ENCODE data around the gene SULT1C3.

SULT1C3 gene

DNA sequence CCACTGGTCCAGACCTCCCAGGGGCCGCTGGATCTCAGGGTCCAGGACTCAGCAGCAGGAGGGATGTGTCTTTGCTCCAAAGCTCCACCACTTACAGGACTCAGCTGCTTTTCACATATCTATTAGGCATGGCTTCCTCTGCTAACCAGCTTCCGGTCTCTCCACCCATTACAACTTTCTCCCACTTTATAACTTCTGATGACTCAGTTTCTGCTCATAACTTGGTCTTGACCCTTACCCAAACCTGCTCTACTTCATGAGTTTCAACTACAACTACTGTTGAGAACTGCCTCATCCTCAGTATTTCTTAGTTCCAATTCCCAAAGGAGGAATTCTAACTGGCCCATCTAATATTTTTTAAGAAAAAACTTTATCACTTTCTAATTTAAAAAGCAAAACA is 66.1 kb downstream of the SULT1C3 start:
- TF ChIP-seq SIN3A (IDR thresholded peaks at IDR 0.05; ENCODE audit: borderline replicate concordance, insufficient read depth, low read length), result no peak
- TF ChIP-seq FOXP2 (optimal IDR thresholded peaks at IDR 0.05; ENCODE audit: borderline replicate concordance, extremely low read depth, extremely low read length, insufficient read depth), result no peak
- no peak for TF ChIP-seq TAF1 (IDR thresholded peaks at IDR 0.05; ENCODE audit: borderline replicate concordance, insufficient read depth, low read length)
- TF ChIP-seq, protein P1, sequence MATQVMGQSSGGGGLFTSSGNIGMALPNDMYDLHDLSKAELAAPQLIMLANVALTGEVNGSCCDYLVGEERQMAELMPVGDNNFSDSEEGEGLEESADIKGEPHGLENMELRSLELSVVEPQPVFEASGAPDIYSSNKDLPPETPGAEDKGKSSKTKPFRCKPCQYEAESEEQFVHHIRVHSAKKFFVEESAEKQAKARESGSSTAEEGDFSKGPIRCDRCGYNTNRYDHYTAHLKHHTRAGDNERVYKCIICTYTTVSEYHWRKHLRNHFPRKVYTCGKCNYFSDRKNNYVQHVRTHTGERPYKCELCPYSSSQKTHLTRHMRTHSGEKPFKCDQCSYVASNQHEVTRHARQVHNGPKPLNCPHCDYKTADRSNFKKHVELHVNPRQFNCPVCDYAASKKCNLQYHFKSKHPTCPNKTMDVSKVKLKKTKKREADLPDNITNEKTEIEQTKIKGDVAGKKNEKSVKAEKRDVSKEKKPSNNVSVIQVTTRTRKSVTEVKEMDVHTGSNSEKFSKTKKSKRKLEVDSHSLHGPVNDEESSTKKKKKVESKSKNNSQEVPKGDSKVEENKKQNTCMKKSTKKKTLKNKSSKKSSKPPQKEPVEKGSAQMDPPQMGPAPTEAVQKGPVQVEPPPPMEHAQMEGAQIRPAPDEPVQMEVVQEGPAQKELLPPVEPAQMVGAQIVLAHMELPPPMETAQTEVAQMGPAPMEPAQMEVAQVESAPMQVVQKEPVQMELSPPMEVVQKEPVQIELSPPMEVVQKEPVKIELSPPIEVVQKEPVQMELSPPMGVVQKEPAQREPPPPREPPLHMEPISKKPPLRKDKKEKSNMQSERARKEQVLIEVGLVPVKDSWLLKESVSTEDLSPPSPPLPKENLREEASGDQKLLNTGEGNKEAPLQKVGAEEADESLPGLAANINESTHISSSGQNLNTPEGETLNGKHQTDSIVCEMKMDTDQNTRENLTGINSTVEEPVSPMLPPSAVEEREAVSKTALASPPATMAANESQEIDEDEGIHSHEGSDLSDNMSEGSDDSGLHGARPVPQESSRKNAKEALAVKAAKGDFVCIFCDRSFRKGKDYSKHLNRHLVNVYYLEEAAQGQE (IDR thresholded peaks at IDR 0.05; ENCODE audit: insufficient read depth in 1 of 2, low read depth in 2 of 2, low read length in 2 of 2), result no peak
- TF ChIP-seq POLR2AphosphoS5 (IDR thresholded peaks at IDR 0.05; ENCODE audit: low read depth, low read length), result no peak

DNA sequence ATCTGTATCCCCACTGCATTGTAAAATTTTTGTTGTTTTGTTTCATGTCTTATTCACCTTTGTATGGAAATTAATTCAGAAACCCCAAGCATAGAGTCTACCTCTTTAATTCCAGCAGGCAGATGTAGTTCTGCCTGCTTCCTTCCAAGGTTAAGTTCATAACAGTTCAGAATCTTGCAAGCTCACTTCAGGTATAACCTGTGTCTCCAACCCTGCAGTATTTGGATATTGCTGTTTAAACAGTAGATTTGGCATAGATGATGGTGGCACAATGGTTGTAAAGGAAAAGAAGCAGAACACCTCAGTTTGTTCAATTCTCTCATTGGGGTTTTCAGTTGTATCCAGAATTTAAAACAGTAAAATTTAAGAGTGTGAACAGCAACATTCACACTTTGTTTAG is 70.1 kb downstream of the SULT1C3 start:
- TF ChIP-seq SIN3A (IDR thresholded peaks at IDR 0.05; ENCODE audit: borderline replicate concordance, insufficient read depth, low read length) (no peak), POLR2AphosphoS5 (IDR thresholded peaks at IDR 0.05; ENCODE audit: low read depth, low read length) (no peak), TAF1 (IDR thresholded peaks at IDR 0.05; ENCODE audit: borderline replicate concordance, insufficient read depth, low read length) (no peak), FOXP2 (optimal IDR thresholded peaks at IDR 0.05; ENCODE audit: borderline replicate concordance, extremely low read depth, extremely low read length, insufficient read depth) (no peak)
- TF ChIP-seq, protein P1 (IDR thresholded peaks at IDR 0.05; ENCODE audit: insufficient read depth in 1 of 2, low read depth in 2 of 2, low read length in 2 of 2), result no peak
